ENCODE results near the gene ALDH3B2. TPM values are rescaled to one million over a fixed set of nuclear protein-coding genes. Genes with fewer than 3 reads are reported as not detected.
"Not testable (repeated sequence)": the region's sequence is repeated elsewhere in the genome, so short reads cannot be mapped to it uniquely, and the experiment has no call there.

The ALDH3B2 gene
- total RNA-seq, 1 experiment from 2014 or later, result 1.8 TPM

DNA sequence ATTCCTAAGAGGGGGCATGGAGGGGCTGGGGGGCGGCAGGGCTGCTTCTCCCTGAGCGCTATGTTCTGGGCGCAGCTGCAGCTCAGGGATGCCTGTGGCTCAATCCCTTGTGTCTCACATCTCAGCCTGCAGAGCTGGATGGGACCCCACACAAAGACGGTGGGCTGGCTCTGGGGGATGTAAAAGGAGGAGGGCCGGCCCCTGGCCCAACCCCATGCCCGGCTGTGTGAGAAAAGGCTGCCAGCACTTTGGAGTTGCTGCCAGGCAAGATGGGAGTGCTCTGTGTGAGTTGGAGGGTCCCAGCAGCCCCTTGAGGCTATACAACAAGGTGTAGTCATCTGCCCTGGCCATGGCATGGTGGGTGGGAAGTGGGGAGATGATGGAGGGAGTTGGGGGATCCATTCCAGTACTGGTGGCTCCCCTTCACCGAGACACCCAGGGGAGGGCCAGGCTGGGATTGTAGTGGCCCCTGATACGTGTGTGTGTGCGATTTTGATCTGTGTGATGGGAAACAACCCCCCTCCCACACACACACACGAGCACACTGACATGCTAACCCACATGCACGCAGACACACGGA, 33.6 kb downstream of the ALDH3B2 start:
- Histone ChIP-seq H3K4me3 (ENCODE audit: low read length) (no peak overlapping the region), H3K9me2 (replicated peaks; ENCODE audit: insufficient read depth, low read length) (no peaks in the 10 kb centered on the region), H3K27me3 (ENCODE audit: low read length) (no peaks in the 10 kb centered on the region; the same call in 1 of the 2 replicates), H3K4me2 (ENCODE audit: low read depth, low read length, poor library complexity, severe bottlenecking) (no peak overlapping the region), H3K36me3 (ENCODE audit: insufficient read depth, low read length) (no peaks in the 10 kb centered on the region), H4K20me1 (ENCODE audit: insufficient read depth, low read depth, low read length) (no peaks in the 10 kb centered on the region), H3K27ac (ENCODE audit: low read length) (no peak overlapping the region), H3K9me3 (ENCODE audit: low read length) (peaks cover 4% of the 10 kb centered on the region; the same call in 1 of the 2 replicates), H3K9ac (ENCODE audit: low read length) (no peak overlapping the region), H3K4me1 (ENCODE audit: low read length) (peaks cover 8% of the 10 kb centered on the region), H2AFZ (ENCODE audit: low read length) (no peak overlapping the region), H3K79me2 (ENCODE audit: low read length) (no peaks in the 10 kb centered on the region)
- no peak for DNase-seq

DNA sequence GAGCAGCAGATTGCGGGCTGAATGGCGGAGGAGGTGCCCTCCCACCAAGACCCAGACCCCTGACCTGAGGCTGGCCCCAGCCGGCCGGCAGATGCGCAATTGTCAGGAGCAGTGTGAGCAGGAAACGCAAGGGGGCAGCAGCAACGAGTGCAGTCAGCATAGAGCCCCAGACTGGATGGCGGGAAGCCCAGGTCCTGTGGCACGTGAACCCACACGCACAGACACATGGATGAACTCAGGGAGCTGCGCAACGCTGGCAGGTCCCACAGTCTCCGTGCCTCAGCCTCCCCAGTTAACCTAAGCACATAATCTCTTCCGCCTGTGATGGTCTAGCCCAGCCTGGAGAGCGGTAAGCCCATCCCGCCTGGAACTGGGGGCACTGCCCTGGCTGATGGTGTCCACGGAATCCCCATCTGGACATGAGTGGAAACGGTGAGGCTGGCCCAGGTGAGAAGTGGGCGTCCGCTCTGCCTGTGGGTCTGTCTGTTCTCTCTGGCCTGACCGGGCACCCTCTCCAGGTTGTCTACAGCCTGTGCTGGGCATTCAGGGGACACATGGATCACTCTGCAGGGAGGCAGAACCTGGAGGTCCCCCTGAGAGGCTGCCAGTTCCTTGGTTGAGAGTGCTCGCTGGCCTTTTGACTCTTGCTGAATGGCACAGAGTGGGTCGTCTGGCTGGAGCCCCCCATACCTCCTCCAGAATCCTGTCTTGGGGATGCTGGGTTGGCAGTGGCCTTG, 34.2 kb downstream of the ALDH3B2 start:
- Histone ChIP-seq H3K9me2 (replicated peaks; ENCODE audit: insufficient read depth, low read length) (no peaks in the 10 kb centered on the region), H3K4me2 (ENCODE audit: low read depth, low read length, poor library complexity, severe bottlenecking) (no peak overlapping the region), H3K4me1 (ENCODE audit: low read length) (peaks cover 1% of the 10 kb centered on the region; the same call in 1 of the 2 replicates), H3K36me3 (ENCODE audit: insufficient read depth, low read length) (no peaks in the 10 kb centered on the region), H2AFZ (ENCODE audit: low read length) (no peak overlapping the region), H3K9me3 (ENCODE audit: low read length) (peaks cover 4% of the 10 kb centered on the region; the same call in 1 of the 2 replicates), H3K27ac (ENCODE audit: low read length) (no peak overlapping the region), H4K20me1 (ENCODE audit: insufficient read depth, low read depth, low read length) (no peaks in the 10 kb centered on the region), H3K4me3 (ENCODE audit: low read length) (no peak overlapping the region), H3K79me2 (ENCODE audit: low read length) (no peaks in the 10 kb centered on the region), H3K9ac (ENCODE audit: low read length) (no peak overlapping the region), H3K27me3 (ENCODE audit: low read length) (no peaks in the 10 kb centered on the region; the same call in 1 of the 2 replicates)
- peak; percentile 90 for DNase-seq

DNA sequence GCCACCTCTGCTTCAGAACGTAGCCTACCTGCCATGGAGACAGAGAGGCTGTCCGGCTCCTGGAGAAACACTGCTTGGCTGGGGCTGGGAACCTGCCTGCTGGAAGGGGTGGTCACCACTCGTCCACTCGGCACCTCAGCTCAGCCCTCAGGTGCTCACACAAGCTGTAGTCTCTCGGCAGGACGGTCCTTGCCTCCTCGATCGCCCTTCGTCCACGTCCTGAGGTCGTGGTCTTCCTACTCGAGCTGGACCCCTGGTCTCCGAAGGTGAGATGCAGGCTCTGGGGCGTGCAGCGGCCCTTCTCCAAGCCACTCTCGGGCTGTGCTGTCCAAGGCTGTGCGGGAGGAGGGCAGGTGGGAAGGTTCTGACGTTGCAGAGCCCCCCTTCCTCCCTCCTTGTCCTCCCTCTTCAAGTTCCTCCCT, 35.0 kb downstream of the ALDH3B2 start, which contains the start of gene TBX10:
Gene TBX10 (minus strand): TSS at position 326 of the 422 bp plus-strand sequence. CDS start 291 bp downstream, at position 35.
- no peak within 1 kb of the TSS for H2AFZ ChIP-seq (ENCODE audit: low read length)
- no peak within 1 kb of the TSS for H3K4me2 ChIP-seq (ENCODE audit: low read depth, low read length, poor library complexity, severe bottlenecking)
- peaks cover 4% of the 10 kb centered on the region; the same call in 1 of the 2 replicates for H3K9me3 ChIP-seq (ENCODE audit: low read length)
- no peaks in the 10 kb centered on the region; the same call in 1 of the 2 replicates for H3K27me3 ChIP-seq (ENCODE audit: low read length)
- H3K27ac ChIP-seq (ENCODE audit: low read length), result no peak within 1 kb of the TSS
- H3K36me3 ChIP-seq (ENCODE audit: insufficient read depth, low read length), result no peaks in the 10 kb centered on the region
- no peaks in the 10 kb centered on the region for H4K20me1 ChIP-seq (ENCODE audit: insufficient read depth, low read depth, low read length)
- no peaks in the 10 kb centered on the region for H3K9me2 ChIP-seq (replicated peaks; ENCODE audit: insufficient read depth, low read length)
- no peak within 1 kb of the TSS for H3K9ac ChIP-seq (ENCODE audit: low read length)
- DNase-seq, result no peak
- H3K4me3 ChIP-seq (ENCODE audit: low read length), result no peak within 1 kb of the TSS
- H3K4me1 ChIP-seq (ENCODE audit: low read length), result no peaks in the 10 kb centered on the region
- no peaks in the 10 kb centered on the region for H3K79me2 ChIP-seq (ENCODE audit: low read length)

DNA sequence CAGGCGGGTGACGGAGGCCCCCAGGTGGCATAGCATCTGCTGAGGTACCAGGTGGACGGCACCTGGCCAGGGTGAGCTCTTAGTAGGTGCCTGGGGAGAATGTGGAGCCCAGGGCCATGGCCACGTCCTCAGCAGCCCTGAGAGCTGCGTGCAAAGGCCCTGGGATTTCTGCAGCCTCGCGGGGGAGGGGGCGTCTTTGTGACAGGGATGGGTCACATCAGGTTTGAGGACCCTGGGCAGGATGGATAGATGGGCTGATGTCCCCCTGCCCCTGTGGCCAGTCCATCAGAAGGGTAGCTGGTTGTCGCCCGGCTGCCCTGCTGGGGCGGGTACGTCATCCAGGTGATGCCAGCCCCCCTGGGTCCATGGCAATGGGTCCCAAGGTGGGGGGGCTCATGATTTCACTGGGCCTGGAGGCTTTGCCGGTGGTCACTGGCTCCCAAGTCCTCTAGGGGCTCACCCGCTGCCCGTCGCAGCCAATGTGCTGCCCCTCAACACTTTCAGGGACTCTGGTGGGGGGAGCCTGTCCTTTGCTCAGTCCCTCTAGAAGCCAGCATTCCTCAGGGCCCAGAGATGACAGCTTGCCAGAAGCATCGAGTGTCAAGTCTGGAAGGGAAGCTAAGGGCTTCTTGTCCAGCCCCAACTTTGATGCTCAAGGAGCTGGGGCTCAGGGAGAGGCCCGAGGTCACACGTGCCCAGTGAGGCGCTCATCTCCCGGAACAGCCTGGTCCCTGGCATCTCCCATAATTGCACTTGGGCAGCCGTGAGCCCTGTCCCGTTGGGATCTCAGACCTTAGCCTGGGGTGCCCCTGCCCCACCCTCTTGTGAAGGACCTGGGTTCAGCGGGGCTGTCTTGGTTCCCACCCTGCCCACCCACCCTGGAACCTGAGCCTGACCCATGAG, 35.6 kb downstream of the ALDH3B2 start:
- no peaks in the 10 kb centered on the region for H3K79me2 ChIP-seq (ENCODE audit: low read length)
- no peaks in the 10 kb centered on the region for H3K9me2 ChIP-seq (replicated peaks; ENCODE audit: insufficient read depth, low read length)
- no peaks in the 10 kb centered on the region for H4K20me1 ChIP-seq (ENCODE audit: insufficient read depth, low read depth, low read length)
- H3K9ac ChIP-seq (ENCODE audit: low read length), result no peak overlapping the region
- H3K9me3 ChIP-seq (ENCODE audit: low read length), result no peaks in the 10 kb centered on the region
- H3K4me3 ChIP-seq (ENCODE audit: low read length), result no peak overlapping the region
- no peaks in the 10 kb centered on the region for H3K27me3 ChIP-seq (ENCODE audit: low read length)
- no peak for DNase-seq
- no peak overlapping the region for H3K27ac ChIP-seq (ENCODE audit: low read length)
- H3K36me3 ChIP-seq (ENCODE audit: insufficient read depth, low read length), result no peaks in the 10 kb centered on the region
- no peaks in the 10 kb centered on the region for H3K4me1 ChIP-seq (ENCODE audit: low read length)
- no peak overlapping the region for H3K4me2 ChIP-seq (ENCODE audit: low read depth, low read length, poor library complexity, severe bottlenecking)
- H2AFZ ChIP-seq (ENCODE audit: low read length), result no peak overlapping the region

DNA sequence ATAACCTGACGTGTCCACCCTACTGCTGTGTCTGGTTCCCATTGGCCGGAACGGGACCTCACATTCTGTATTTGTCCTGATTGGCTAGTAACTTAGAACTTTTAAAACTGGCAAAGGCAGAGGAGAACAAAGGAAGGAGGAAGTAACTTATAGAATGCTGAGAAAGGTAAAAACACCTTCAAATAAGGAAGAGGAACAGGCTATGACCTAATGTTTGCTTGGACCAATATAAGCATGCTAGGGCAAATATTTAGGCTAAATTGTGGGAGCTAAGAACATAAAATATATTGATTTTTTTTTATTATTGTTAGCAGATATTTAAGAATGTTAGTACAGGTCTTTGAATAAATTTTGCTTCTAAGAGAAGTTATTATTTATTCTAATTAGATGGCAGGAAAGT, 37.0 kb downstream of the ALDH3B2 start:
- H3K4me2 ChIP-seq (ENCODE audit: low read depth, low read length, poor library complexity, severe bottlenecking); H4K20me1 ChIP-seq (ENCODE audit: insufficient read depth, low read depth, low read length); H3K27me3 ChIP-seq (ENCODE audit: low read length); H3K9me3 ChIP-seq (ENCODE audit: low read length); H3K9ac ChIP-seq (ENCODE audit: low read length); H3K27ac ChIP-seq (ENCODE audit: low read length); H2AFZ ChIP-seq (ENCODE audit: low read length); H3K9me2 ChIP-seq (replicated peaks; ENCODE audit: insufficient read depth, low read length); H3K4me1 ChIP-seq (ENCODE audit: low read length); DNase-seq; H3K79me2 ChIP-seq (ENCODE audit: low read length); H3K4me3 ChIP-seq (ENCODE audit: low read length); H3K36me3 ChIP-seq (ENCODE audit: insufficient read depth, low read length): not testable (repeated sequence)

DNA sequence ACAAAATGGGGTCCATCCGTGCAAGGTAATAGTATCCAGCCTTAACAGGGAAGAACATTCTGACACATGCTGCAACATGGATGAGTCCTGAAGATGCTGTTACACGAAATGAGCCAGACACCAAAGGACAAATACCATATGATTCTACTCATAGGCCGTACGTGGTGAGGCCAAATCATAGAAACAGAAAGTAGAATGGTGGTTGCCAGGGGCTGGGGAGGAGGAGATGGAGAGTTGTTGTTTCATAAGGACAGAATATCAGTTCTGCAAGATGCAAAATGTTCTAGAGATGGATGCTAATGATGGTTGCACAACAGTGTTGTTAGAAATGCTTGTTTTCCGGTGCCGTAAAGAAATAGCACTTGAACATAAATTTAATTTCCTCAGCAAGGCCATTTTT, 37.5 kb downstream of the ALDH3B2 start:
- H3K4me3 ChIP-seq (ENCODE audit: low read length), result no peak overlapping the region
- no peaks in the 10 kb centered on the region for H4K20me1 ChIP-seq (ENCODE audit: insufficient read depth, low read depth, low read length)
- no peaks in the 10 kb centered on the region for H3K79me2 ChIP-seq (ENCODE audit: low read length)
- no peaks in the 10 kb centered on the region for H3K9me3 ChIP-seq (ENCODE audit: low read length)
- H3K27ac ChIP-seq (ENCODE audit: low read length), result no peak overlapping the region
- H3K4me1 ChIP-seq (ENCODE audit: low read length), result no peaks in the 10 kb centered on the region
- no peak for DNase-seq
- no peaks in the 10 kb centered on the region for H3K27me3 ChIP-seq (ENCODE audit: low read length)
- H3K4me2 ChIP-seq (ENCODE audit: low read depth, low read length, poor library complexity, severe bottlenecking), result no peak overlapping the region
- H3K9me2 ChIP-seq (replicated peaks; ENCODE audit: insufficient read depth, low read length), result no peaks in the 10 kb centered on the region
- H3K9ac ChIP-seq (ENCODE audit: low read length), result no peak overlapping the region
- no peak overlapping the region for H2AFZ ChIP-seq (ENCODE audit: low read length)
- H3K36me3 ChIP-seq (ENCODE audit: insufficient read depth, low read length), result no peaks in the 10 kb centered on the region

DNA sequence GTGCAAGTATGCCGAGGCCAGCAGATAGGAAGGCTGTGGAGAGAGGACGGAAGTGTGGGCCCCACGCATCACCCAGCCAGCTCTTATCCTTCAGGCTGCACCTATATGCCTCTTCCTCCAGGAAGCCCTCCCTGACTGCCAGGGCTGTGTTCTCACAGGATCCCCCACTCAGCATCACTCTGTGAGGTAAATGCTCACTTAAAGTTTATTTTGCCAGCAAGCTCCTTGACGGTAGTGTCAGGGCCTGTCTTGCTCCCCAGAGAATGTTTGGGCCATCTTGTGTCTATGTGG, 39.2 kb downstream of the ALDH3B2 start:
- Histone ChIP-seq H3K9me2 (replicated peaks; ENCODE audit: insufficient read depth, low read length) (no peaks in the 10 kb centered on the region), H3K4me2 (ENCODE audit: low read depth, low read length, poor library complexity, severe bottlenecking) (no peak overlapping the region), H3K4me3 (ENCODE audit: low read length) (no peak overlapping the region), H3K27ac (ENCODE audit: low read length) (no peak overlapping the region), H3K9ac (ENCODE audit: low read length) (no peak overlapping the region), H3K79me2 (ENCODE audit: low read length) (no peaks in the 10 kb centered on the region), H3K4me1 (ENCODE audit: low read length) (peaks cover 9% of the 10 kb centered on the region), H3K36me3 (ENCODE audit: insufficient read depth, low read length) (no peaks in the 10 kb centered on the region), H4K20me1 (ENCODE audit: insufficient read depth, low read depth, low read length) (no peaks in the 10 kb centered on the region), H3K9me3 (ENCODE audit: low read length) (no peaks in the 10 kb centered on the region), H2AFZ (ENCODE audit: low read length) (no peak overlapping the region), H3K27me3 (ENCODE audit: low read length) (no peaks in the 10 kb centered on the region)
- DNase-seq, result no peak
